GM23248 (cell line): ENCODE results near the gene OFD1. TPM values are rescaled to one million over a fixed set of nuclear protein-coding genes. Genes with fewer than 3 reads are reported as not detected.

ENCODE experiments used
- DNase-seq: peaks from one replicate; pipeline ENCODE4 v3.0.0-alpha.2; 2015
- H2AFZ ChIP-seq: fragments of 200-600 bp; sonication (generic); 2 replicates; pipeline ENCODE4 v1.6.1; 2016; ENCODE audit warnings: antibody characterized with exemption
- H3F3A ChIP-seq: fragments of 200-600 bp; sonication (generic); 2 replicates; pipeline ENCODE4 v1.6.1; 2016; ENCODE audit warnings: mild to moderate bottlenecking, antibody characterized with exemption, mixed run types; ENCODE audit not compliant: insufficient read depth
- H3K27ac ChIP-seq: fragments of 200-600 bp; sonication (generic); 2 replicates; pipeline ENCODE4 v1.5.1; 2016; ENCODE audit warnings: mild to moderate bottlenecking
- H3K27me3 ChIP-seq: fragments of 200-600 bp; sonication (generic); replicated peaks from 2 replicates; pipeline ENCODE4 v1.6.1; 2016; ENCODE audit warnings: mild to moderate bottlenecking; ENCODE audit not compliant: insufficient read depth
- H3K36me3 ChIP-seq: fragments of 200-600 bp; sonication (generic); 2 replicates; pipeline ENCODE4 v1.6.1; 2016; ENCODE audit warnings: low read depth, mild to moderate bottlenecking
- H3K4me1 ChIP-seq: fragments of 200-600 bp; sonication (generic); 2 replicates; pipeline ENCODE4 v1.6.1; 2016; ENCODE audit warnings: mild to moderate bottlenecking; ENCODE audit not compliant: insufficient read depth
- H3K4me2 ChIP-seq: fragments of 200-600 bp; sonication (generic); one replicate; pipeline ENCODE4 v1.6.1; 2016; ENCODE audit warnings: mild to moderate bottlenecking; ENCODE audit not compliant: unreplicated experiment
- H3K4me3 ChIP-seq: fragments of 200-600 bp; sonication (generic); 2 replicates; pipeline ENCODE4 v1.5.1; 2016; ENCODE audit warnings: mild to moderate bottlenecking
- H3K79me2 ChIP-seq: fragments of 200-600 bp; sonication (generic); 2 replicates; pipeline ENCODE4 v1.6.1; 2016; ENCODE audit warnings: mild to moderate bottlenecking; ENCODE audit not compliant: insufficient read depth
- H3K9ac ChIP-seq: fragments of 200-600 bp; sonication (generic); 2 replicates; pipeline ENCODE4 v1.6.1; 2016; ENCODE audit warnings: mild to moderate bottlenecking
- H3K9me2 ChIP-seq: fragments of 200-600 bp; sonication (generic); 2 replicates; pipeline ENCODE4 v1.6.1; 2016; ENCODE audit warnings: mixed run types, mild to moderate bottlenecking, moderate library complexity; ENCODE audit not compliant: insufficient read depth
- H3K9me3 ChIP-seq: fragments of 200-600 bp; sonication (generic); one replicate; pipeline ENCODE4 v1.6.1; 2017; ENCODE audit warnings: low read depth
- H4K20me1 ChIP-seq: fragments of 200-600 bp; sonication (generic); 2 replicates; pipeline ENCODE4 v1.6.0; 2016; ENCODE audit not compliant: insufficient read depth
- EZH2 ChIP-seq: fragments of 200-600 bp; sonication (generic); IDR thresholded peaks from 2 replicates; pipeline ENCODE4 v1.6.1; 2018; ENCODE audit warnings: antibody characterized with exemption, mild to moderate bottlenecking; ENCODE audit not compliant: insufficient read depth, poor library complexity, severe bottlenecking
- EZH2phosphoT487 ChIP-seq: fragments of 200-600 bp; sonication (generic); IDR thresholded peaks from 2 replicates; pipeline ENCODE4 v1.6.1; 2018; ENCODE audit warnings: antibody characterized with exemption, moderate library complexity, mild to moderate bottlenecking, low read depth; ENCODE audit not compliant: insufficient read depth
- WGBS, 2 experiments: methylation state at CpG; one replicate each; pipeline ENCODE4 v1.1.6; 2015 to 2017; ENCODE audit warnings: low lambda C conversion rate in 2 of 2, low coverage in 1 of 2; ENCODE audit errors: missing lambda C conversion rate in 2 of 2; 5-methylcytosine and 5-hydroxymethylcytosine counted together
- in situ Hi-C: fragments of 300-500 bp; cut with MboI; formaldehyde crosslinking; loops from 2 replicates; pipeline ENCODE4 v1.15.0; 2020
- polyA plus RNA-seq: library from polyadenylated mRNA; unstranded; fragments of >200 nt; fragmentation: Nextera tagmentation; extraction: Ambion mirVana; gene quantifications from 2 replicates; pipeline ENCODE4 v1.2.1, GENCODE V29; 2016
- total RNA-seq: library from RNA; depleted of rRNA; stranded (reverse); fragments of >200 nt; shearing (Covaris generic); gene quantifications from 2 replicates; pipeline ENCODE4 v1.2.3, GENCODE V29; 2014; rRNA removed

Gene OFD1, protein sequence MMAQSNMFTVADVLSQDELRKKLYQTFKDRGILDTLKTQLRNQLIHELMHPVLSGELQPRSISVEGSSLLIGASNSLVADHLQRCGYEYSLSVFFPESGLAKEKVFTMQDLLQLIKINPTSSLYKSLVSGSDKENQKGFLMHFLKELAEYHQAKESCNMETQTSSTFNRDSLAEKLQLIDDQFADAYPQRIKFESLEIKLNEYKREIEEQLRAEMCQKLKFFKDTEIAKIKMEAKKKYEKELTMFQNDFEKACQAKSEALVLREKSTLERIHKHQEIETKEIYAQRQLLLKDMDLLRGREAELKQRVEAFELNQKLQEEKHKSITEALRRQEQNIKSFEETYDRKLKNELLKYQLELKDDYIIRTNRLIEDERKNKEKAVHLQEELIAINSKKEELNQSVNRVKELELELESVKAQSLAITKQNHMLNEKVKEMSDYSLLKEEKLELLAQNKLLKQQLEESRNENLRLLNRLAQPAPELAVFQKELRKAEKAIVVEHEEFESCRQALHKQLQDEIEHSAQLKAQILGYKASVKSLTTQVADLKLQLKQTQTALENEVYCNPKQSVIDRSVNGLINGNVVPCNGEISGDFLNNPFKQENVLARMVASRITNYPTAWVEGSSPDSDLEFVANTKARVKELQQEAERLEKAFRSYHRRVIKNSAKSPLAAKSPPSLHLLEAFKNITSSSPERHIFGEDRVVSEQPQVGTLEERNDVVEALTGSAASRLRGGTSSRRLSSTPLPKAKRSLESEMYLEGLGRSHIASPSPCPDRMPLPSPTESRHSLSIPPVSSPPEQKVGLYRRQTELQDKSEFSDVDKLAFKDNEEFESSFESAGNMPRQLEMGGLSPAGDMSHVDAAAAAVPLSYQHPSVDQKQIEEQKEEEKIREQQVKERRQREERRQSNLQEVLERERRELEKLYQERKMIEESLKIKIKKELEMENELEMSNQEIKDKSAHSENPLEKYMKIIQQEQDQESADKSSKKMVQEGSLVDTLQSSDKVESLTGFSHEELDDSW
- total RNA-seq (3.2 and 6.2 TPM in 2 replicates), polyA plus RNA-seq (9.6 and 10.4 TPM in 2 replicates)

- Histone ChIP-seq H3K4me1 (peaks cover 25% of the 10 kb centered on the region), H3K9ac (peak within 1 kb of the TSS; percentile 91), H4K20me1 (no peaks in the 10 kb centered on the region), H3F3A (peaks cover 20% of the 10 kb centered on the region), H3K4me2 (peak within 1 kb of the TSS; percentile 95), H3K27me3 (no peaks in the 10 kb centered on the region), H2AFZ (peak within 1 kb of the TSS; percentile 90), H3K79me2 (peaks cover 62% of the 10 kb centered on the region), H3K4me3 (peak within 1 kb of the TSS; percentile 96), H3K27ac (peak within 1 kb of the TSS; percentile 82), H3K9me2 (no peaks in the 10 kb centered on the region), H3K9me3 (no peaks in the 10 kb centered on the region), H3K36me3 (no peaks in the 10 kb centered on the region)
- TF ChIP-seq EZH2 (no peak), EZH2phosphoT487 (no peak)
- in situ Hi-C loops: loop anchor here (10.0 to 25.0 kb wide), 2 partner anchors 70 to 222 kb away; no protein-coding TSS in a partner anchor
- DNase-seq: peak; percentile 95
- 1% methylated on average over 25 to 44 of the region's 75 CpGs for WGBS, 2 experiments
Measured at GRCh38 chrX:13734278-13735172, at the start of gene OFD1, which contains the start of gene TRAPPC2. Gene OFD1 (plus strand): TSS chrX:13734748. CDS start chrX:13735072, 324 bp downstream. Gene TRAPPC2 (minus strand): TSS chrX:13734620. CDS start chrX:13719963, 14,657 bp downstream.

GRCh38 chrX:13685126-13685763, 49.3 kb upstream of the OFD1 start:
- H3K9me3 ChIP-seq: no peaks in the 10 kb centered on the region
- no peaks in the 10 kb centered on the region for H4K20me1 ChIP-seq
- H3F3A ChIP-seq: peaks cover 6% of the 10 kb centered on the region; the same call in 1 of the 2 replicates
- H3K27me3 ChIP-seq: no peaks in the 10 kb centered on the region
- H3K9ac ChIP-seq: no peak overlapping the region
- no peak overlapping the region for H2AFZ ChIP-seq
- H3K27ac ChIP-seq: peak overlapping the region; percentile 12; the same call in 1 of the 2 replicates
- H3K4me3 ChIP-seq: no peak overlapping the region
- no peak for TF ChIP-seq EZH2
- no peak for TF ChIP-seq EZH2phosphoT487
- peaks cover 13% of the 10 kb centered on the region for H3K79me2 ChIP-seq
- in situ Hi-C loops: no loop called here
- no peaks in the 10 kb centered on the region for H3K36me3 ChIP-seq
- no peaks in the 10 kb centered on the region for H3K9me2 ChIP-seq
- WGBS, 2 experiments: 31 to 33% methylated on average over 3 of the region's 3 CpGs
- peaks cover 9% of the 10 kb centered on the region for H3K4me1 ChIP-seq
- no peak overlapping the region for H3K4me2 ChIP-seq
- peak; percentile 66 for DNase-seq

GRCh38 chrX:13687203-13687602, 47.3 kb upstream of the OFD1 start:
- in situ Hi-C loops: no loop called here
- 86 to 90% methylated on average over 1 of the region's 1 CpG for WGBS, 2 experiments
- Histone ChIP-seq H3K27me3 (no peaks in the 10 kb centered on the region), H3K9me3 (no peaks in the 10 kb centered on the region), H3K9me2 (no peaks in the 10 kb centered on the region), H3F3A (peaks cover 6% of the 10 kb centered on the region; the same call in 1 of the 2 replicates), H3K9ac (no peak overlapping the region), H2AFZ (no peak overlapping the region), H3K4me2 (no peak overlapping the region), H3K36me3 (no peaks in the 10 kb centered on the region), H3K4me3 (no peak overlapping the region), H3K4me1 (peaks cover 13% of the 10 kb centered on the region), H3K27ac (no peak overlapping the region), H3K79me2 (peaks cover 33% of the 10 kb centered on the region), H4K20me1 (no peaks in the 10 kb centered on the region)
- TF ChIP-seq EZH2phosphoT487 (no peak), EZH2 (no peak)
- no peak for DNase-seq
